Coronary artery (tissue), 2 donors: ENCODE measurements around the gene ADTRP.
"Not testable (repeated sequence)": the region's sequence is repeated elsewhere in the genome, so short reads cannot be mapped to it uniquely, and the experiment has no call there.

Source experiments
- DNase-seq: peaks from one replicate; pipeline ENCODE4 v3.0.0-alpha.2; 2017; ENCODE audit warnings: low spot score
- H3K27ac ChIP-seq, 2 donors: fragments of 200-600 bp; sonication (generic); one replicate each; pipeline ENCODE4 v1.5.1; 2016 to 2019
- H3K4me3 ChIP-seq: fragments of 200-600 bp; sonication (generic); 2 replicates; pipeline ENCODE4 v1.5.1; 2016; ENCODE audit warnings: mild to moderate bottlenecking, moderate library complexity
- TF ChIP-seq, protein P1 (sequence below): fragments of 200-600 bp; sonication (generic); IDR thresholded peaks from one replicate; pipeline ENCODE4 v1.5.1; 2019; ENCODE audit warnings: antibody characterized with exemption

Gene ADTRP

DNA sequence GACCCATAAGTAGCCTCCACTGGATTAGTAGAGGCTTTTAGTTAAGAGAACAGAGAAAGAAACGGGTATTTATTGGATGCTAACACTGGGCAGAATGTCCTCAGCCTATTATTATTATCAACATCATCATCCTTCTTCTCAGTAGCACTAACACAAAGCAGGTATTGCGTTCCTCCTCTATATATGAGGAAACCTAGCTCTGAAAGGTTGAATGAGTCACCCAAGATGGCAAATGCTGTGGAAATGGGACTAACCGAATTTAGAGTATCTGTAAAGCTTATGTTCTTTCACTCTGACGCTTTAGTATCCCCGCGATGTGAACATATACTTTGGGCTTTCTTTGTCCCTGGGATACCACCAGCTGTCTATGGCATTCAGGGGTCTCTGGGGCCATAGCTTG, 77.0 kb downstream of the ADTRP start:
- no peak for DNase-seq
- TF ChIP-seq, protein P1, sequence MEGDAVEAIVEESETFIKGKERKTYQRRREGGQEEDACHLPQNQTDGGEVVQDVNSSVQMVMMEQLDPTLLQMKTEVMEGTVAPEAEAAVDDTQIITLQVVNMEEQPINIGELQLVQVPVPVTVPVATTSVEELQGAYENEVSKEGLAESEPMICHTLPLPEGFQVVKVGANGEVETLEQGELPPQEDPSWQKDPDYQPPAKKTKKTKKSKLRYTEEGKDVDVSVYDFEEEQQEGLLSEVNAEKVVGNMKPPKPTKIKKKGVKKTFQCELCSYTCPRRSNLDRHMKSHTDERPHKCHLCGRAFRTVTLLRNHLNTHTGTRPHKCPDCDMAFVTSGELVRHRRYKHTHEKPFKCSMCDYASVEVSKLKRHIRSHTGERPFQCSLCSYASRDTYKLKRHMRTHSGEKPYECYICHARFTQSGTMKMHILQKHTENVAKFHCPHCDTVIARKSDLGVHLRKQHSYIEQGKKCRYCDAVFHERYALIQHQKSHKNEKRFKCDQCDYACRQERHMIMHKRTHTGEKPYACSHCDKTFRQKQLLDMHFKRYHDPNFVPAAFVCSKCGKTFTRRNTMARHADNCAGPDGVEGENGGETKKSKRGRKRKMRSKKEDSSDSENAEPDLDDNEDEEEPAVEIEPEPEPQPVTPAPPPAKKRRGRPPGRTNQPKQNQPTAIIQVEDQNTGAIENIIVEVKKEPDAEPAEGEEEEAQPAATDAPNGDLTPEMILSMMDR, result no peak

DNA sequence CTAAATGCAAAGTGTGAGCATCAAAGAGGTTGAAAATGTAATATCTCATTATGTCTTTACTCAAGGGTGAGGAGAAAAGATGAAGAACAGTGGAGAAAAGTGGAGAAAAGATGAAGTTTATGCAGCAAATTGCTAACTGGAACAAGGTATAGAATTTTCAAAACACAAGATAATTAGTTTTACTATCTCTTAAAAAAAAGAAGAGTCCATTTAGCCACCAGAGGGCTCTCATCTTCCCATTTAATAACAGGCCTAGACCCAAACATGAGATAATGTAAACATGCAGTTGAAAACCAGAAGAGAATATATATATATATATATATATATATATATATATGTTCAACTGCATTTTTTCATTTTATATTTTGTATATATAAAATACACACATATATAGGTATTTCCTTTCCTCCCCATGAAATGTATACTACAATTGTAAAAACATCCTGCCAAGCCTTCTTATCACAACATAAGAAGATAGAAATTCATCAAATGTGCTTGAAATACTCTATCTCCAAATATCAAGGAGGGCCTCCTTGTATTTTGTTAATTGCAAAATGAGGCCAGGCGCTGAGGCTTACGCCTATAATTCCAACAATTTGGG, 78.4 kb downstream of the ADTRP start:
- Histone ChIP-seq H3K27ac (no peak overlapping the region), H3K4me3 (no peak overlapping the region)
- TF ChIP-seq, protein P1, result no peak
- no peak for DNase-seq

More for the DNA sequence above, 77.0 kb downstream of the ADTRP start:
- Histone ChIP-seq H3K4me3 (no peak overlapping the region), H3K27ac (no peak overlapping the region)

DNA sequence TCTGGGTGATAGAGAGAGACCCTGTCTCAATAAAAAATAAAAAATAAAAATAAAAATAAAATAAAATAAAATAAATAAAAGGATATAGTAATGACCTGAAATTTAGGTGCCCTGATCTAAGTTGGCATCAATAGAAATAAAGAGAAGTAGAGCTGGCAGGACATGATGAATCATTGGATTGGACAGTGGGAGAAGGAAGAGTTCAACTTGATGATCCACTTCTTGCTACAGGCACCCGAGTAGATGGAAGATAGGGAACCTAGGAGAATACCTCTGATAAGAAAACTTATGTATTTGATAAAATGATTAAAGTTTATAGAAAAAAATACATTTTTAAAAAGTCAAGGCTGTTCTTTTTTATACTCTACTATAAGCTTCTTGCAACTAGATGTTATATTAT, 79.0 kb downstream of the ADTRP start:
- no peak for DNase-seq

DNA sequence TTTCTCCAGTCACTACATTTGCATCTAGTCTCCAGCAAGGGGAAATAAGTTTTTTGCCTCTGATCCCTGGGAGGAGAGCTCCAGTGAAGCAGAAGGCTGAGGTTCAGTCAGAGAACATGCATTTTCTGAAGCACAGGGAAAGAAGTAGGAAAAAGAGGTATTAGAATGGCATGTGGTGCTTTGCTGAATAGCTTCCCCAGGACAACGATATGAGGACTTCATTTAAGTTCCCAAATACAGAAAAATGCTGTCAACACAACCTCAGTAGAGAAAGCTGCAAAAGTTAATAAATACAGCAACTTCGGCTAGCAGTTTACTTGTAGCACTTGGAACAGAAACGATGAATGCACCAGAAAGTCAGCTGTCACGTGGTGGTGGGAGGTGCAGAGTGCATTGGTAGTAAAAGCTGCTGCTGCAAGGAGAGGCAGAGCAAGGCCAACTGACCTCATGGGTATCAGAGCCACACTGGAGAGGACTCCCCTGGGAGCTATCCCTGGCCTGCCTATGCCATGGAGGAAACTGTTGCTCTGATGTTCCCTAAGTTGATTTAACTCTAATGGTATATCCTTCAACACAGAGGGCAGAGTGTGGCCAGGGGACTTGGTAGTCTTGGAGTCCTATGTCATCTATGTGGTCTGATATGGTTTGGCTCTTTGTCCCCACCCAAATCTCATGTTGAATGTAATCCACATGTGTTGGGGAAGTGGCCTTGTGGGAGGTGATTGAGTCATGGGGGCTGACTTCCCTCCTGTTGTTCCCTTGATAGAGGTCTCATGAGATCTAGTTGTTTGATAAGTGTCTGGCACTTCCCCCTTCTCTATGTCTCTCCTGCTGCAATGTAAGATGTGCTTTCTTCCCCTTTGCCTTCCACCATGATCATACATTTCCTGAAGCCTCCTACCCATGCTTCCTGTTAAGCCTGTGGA, 85.9 kb downstream of the ADTRP start:
- TF ChIP-seq, protein P1, result no peak
- Histone ChIP-seq H3K4me3 (no peak overlapping the region), H3K27ac (no peak overlapping the region)
- DNase-seq, result no peak

More for the DNA sequence above, 79.0 kb downstream of the ADTRP start:
- TF ChIP-seq, protein P1, result no peak
- Histone ChIP-seq H3K27ac (no peak overlapping the region), H3K4me3 (no peak overlapping the region)

DNA sequence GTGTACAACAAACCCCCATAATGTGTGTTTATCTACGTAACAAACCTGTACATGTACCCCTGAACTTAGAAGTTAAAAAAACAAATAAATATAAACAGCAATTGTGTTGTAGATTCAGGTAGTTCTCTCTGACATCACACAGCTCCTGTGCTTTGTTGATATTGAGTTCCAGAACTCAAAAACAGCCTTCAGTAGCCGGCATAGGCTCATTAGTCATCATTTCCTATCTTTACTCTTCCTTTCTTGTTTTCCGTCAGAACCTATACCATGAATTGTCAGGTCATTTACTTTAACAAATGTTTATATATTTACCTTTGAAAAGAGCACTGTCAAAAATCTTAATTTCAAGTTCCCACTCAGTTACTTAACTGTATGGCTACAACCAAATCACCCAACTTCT, 88.8 kb downstream of the ADTRP start:
- no peak overlapping the region for H3K27ac ChIP-seq
- TF ChIP-seq, protein P1, result no peak
- H3K4me3 ChIP-seq, result no peak overlapping the region
- no peak for DNase-seq

DNA sequence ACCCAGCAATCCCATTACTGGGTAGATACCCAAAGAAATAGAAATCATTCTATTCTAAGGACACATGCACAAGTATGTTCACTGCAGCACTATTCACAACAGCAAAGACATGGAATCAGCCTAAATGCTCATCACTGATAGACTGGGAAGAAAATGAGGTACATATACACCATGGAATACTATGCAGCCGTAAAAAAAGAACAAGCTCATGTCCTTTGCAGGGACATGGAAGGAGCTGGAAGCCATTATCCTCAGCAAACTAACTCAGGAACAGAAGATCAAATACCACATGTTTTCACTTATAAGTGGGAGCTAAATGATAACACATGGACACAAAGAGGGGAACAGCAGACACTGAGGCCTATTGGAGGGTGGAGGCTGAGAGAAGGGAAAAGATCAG, 89.2 kb downstream of the ADTRP start:
- not testable (repeated sequence) for H3K4me3 ChIP-seq, DNase-seq, H3K27ac ChIP-seq

DNA sequence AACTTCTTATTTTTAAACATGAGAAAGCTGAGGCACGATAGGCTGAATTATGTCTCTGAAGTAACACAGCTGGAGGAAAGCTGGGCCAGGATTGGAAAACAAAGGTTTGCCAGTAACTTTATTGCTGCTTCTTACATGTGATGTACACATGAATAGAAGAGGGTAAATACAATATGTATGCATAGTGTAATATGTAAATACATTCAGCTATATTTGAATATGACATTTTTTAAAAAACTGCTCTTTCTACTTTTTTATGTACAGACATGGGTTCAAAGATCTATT, 90.2 kb downstream of the ADTRP start:
- Histone ChIP-seq H3K27ac (no peak overlapping the region), H3K4me3 (no peak overlapping the region)
- TF ChIP-seq, protein P1, result no peak
- DNase-seq, result no peak
